NT2/D1 (cell line): ENCODE results near the gene CHRNB1.

ENCODE experiments used
- SUZ12 ChIP-seq: IDR thresholded peaks from 2 replicates; pipeline ENCODE4 v1.6.1; 2011; ENCODE audit not compliant: insufficient read length, insufficient read depth; ENCODE audit errors: extremely low read depth
- YY1 ChIP-seq: IDR thresholded peaks from 2 replicates; pipeline ENCODE4 v1.6.1; 2011; ENCODE audit not compliant: insufficient read length, insufficient read depth
- ZNF274 ChIP-seq: IDR thresholded peaks from 2 replicates; pipeline ENCODE4 v1.6.1; 2011; ENCODE audit warnings: mild to moderate bottlenecking, low read depth, low read length

DNA sequence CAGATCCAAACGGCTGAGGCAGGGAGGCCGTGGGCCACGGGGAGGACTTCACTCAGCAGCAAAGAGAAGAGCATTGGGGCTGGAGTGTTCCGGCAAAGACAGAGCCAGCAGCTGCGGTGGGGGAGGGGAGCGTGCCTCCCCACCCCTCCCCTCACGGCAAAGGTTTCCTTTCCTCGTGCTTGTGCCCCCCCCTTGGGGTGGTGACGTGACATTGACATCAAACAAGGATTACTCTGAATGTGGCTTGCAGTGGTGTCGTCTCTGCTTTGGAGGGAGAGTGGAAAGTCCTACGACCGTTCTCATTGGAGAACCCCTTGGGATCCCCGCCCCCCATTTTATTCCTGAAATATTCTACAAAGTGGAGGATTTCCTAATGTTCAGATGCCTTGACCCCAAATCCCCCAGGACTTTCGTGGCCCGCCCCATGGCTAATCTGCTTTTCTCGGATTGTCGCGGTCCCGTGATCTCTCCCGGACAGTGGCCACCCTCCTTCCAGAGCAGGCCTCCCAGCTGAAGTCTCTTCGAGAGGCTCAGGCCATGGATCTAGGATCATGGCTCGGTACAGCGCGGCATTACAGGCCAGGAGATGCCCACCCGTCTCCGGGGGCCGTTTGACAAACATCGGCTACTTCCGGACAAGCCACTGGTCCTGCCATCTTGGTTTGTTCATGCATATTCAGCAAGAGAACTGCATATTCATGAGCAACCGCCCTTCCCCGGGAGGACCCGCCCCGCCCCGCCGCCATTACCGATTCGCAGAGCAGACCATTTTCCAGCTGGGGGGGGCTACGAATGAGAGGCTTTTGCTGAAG is 38.6 kb downstream of the CHRNB1 start:
- TF ChIP-seq SUZ12: no peak
- no peak for TF ChIP-seq YY1
- no peak for TF ChIP-seq ZNF274
